ENCODE measurements around the gene IGSF22.
"Not testable (repeated sequence)": the region's sequence is repeated elsewhere in the genome, so short reads cannot be mapped to it uniquely, and the experiment has no call there.

The IGSF22 gene

GRCh38 chr11:18691467-18692140 is 34.4 kb downstream of the IGSF22 start:
- DNase-seq (ENCODE audit: low read depth in 3 of 3) = not testable (repeated sequence)

- DNase-seq (ENCODE audit: low read depth in 3 of 3) = no peak
Measured at GRCh38 chr11:18684267-18684666, 41.7 kb downstream of the IGSF22 start.

- DNase-seq (ENCODE audit: low read depth in 3 of 3) = no peak
Measured at GRCh38 chr11:18682466-18682865, 43.5 kb downstream of the IGSF22 start.

- DNase-seq (ENCODE audit: low read depth in 3 of 3) = not testable (repeated sequence)
Measured at GRCh38 chr11:18681949-18682348, 44.0 kb downstream of the IGSF22 start.

- DNase-seq (ENCODE audit: low read depth in 3 of 3) = no peak
Measured at GRCh38 chr11:18677560-18677959, 48.4 kb downstream of the IGSF22 start.

GRCh38 chr11:18676803-18677202 is 49.2 kb downstream of the IGSF22 start:
- DNase-seq (ENCODE audit: low read depth in 3 of 3) = no peak

GRCh38 chr11:18672209-18672608 is 53.8 kb downstream of the IGSF22 start:
- peak in 2 of 3 experiments; percentile 10 to 17 for DNase-seq (ENCODE audit: low read depth in 3 of 3)

GRCh38 chr11:18671246-18671645 is 54.7 kb downstream of the IGSF22 start:
- no peak for DNase-seq (ENCODE audit: low read depth in 3 of 3)

- no peak for DNase-seq (ENCODE audit: low read depth in 3 of 3)
Measured at GRCh38 chr11:18669711-18670110, 56.3 kb downstream of the IGSF22 start.

GRCh38 chr11:18669219-18669596 is 56.8 kb downstream of the IGSF22 start:
- no peak for DNase-seq (ENCODE audit: low read depth in 3 of 3)

- DNase-seq (ENCODE audit: low read depth in 3 of 3) = no peak
Measured at GRCh38 chr11:18668131-18668530, 57.9 kb downstream of the IGSF22 start.

- DNase-seq (ENCODE audit: low read depth in 3 of 3) = not testable (repeated sequence)
Measured at GRCh38 chr11:18665353-18665872, 60.6 kb downstream of the IGSF22 start.

GRCh38 chr11:18657673-18658072 is 68.3 kb downstream of the IGSF22 start:
- no peak for DNase-seq (ENCODE audit: low read depth in 3 of 3)
